Measurements from ENCODE around the gene FAM120A.

DNA sequence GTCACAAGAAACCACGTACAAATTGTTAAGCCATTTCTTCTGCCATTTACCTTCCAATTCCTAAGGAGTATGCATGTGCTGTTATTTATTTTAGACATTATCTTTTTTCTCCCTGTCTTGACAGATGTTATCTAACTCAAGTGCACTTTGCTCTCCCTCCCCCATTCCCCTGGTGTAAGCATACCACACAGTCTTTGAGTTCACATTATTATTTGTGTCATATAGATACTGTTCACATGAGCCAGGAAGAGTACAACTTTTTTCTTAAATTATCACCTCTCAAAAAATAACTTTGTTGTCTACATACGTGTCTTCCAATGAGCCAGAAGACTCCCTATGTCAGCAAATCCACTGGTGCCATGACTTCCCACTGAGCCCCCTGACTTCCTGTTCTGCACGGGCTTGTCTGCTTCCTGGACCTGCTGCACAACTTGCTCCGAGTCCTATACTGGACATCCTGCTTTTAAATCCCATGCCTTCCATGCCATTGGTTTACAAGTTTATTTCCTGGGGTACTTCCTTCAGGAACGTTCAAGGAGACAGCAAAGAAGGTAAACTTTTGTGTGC lies 19.9 kb upstream of the FAM120A start:
- TF ChIP-seq, protein P1, sequence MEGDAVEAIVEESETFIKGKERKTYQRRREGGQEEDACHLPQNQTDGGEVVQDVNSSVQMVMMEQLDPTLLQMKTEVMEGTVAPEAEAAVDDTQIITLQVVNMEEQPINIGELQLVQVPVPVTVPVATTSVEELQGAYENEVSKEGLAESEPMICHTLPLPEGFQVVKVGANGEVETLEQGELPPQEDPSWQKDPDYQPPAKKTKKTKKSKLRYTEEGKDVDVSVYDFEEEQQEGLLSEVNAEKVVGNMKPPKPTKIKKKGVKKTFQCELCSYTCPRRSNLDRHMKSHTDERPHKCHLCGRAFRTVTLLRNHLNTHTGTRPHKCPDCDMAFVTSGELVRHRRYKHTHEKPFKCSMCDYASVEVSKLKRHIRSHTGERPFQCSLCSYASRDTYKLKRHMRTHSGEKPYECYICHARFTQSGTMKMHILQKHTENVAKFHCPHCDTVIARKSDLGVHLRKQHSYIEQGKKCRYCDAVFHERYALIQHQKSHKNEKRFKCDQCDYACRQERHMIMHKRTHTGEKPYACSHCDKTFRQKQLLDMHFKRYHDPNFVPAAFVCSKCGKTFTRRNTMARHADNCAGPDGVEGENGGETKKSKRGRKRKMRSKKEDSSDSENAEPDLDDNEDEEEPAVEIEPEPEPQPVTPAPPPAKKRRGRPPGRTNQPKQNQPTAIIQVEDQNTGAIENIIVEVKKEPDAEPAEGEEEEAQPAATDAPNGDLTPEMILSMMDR (IDR thresholded peaks at IDR 0.05; ENCODE audit: insufficient read depth, low read depth, low read length), result no peak
- no peak for TF ChIP-seq EZH2 (IDR thresholded peaks at IDR 0.05; ENCODE audit: insufficient read depth, low read length)
